Astrocyte (in vitro differentiated cells and primary cell): Measurements from ENCODE around the gene GRB7. TPM values are rescaled to one million over a fixed set of nuclear protein-coding genes. Genes with fewer than 3 reads are reported as not detected.
A peak's percentile ranks its signal among the peaks of the same experiment; 100 is the strongest.

Experiments used
- DNase-seq: peaks from one replicate; pipeline ENCODE4 v3.0.0-alpha.2; 2010; ENCODE audit warnings: low read depth
- FAIRE-seq: peaks from 2 replicates; lab custom pipeline; 2011; peaks lifted over from hg19 to GRCh38; lab: Jason Lieb, UNC
- H2AFZ ChIP-seq: 2 replicates; pipeline ENCODE4 v1.6.0; 2012; ENCODE audit warnings: low read depth, low read length, inconsistent platforms
- H3K27ac ChIP-seq: 2 replicates; pipeline ENCODE4 v1.5.1; 2011; ENCODE audit warnings: low read depth, low read length, inconsistent platforms
- H3K27me3 ChIP-seq: 2 replicates; pipeline ENCODE4 v1.6.0; 2011; ENCODE audit warnings: low read length, inconsistent platforms; ENCODE audit not compliant: insufficient read depth
- H3K36me3 ChIP-seq: 2 replicates; pipeline ENCODE4 v1.5.1; 2011; ENCODE audit warnings: low read length, inconsistent platforms; ENCODE audit not compliant: insufficient read depth
- H3K4me1 ChIP-seq: 2 replicates; pipeline ENCODE4 v1.5.1; 2011; ENCODE audit warnings: low read length, inconsistent platforms; ENCODE audit not compliant: insufficient read depth
- H3K4me2 ChIP-seq: 2 replicates; pipeline ENCODE4 v1.6.0; 2012; ENCODE audit warnings: low read length, inconsistent platforms
- H3K4me3 ChIP-seq: 2 replicates; pipeline ENCODE4 v1.5.1; 2011; ENCODE audit warnings: low read depth, mild to moderate bottlenecking, low read length, inconsistent platforms; ENCODE audit not compliant: insufficient read depth
- H3K79me2 ChIP-seq: 2 replicates; pipeline ENCODE4 v1.6.0; 2012; ENCODE audit warnings: mild to moderate bottlenecking, low read length, inconsistent platforms; ENCODE audit not compliant: insufficient read depth
- H3K9ac ChIP-seq: 2 replicates; pipeline ENCODE4 v1.6.0; 2012; ENCODE audit warnings: mild to moderate bottlenecking, low read length, inconsistent platforms
- H3K9me3 ChIP-seq: 2 replicates; pipeline ENCODE4 v1.5.1; 2012; ENCODE audit warnings: low read depth, mild to moderate bottlenecking, low read length, inconsistent platforms; ENCODE audit not compliant: insufficient read depth
- H4K20me1 ChIP-seq: 2 replicates; pipeline ENCODE4 v1.6.0; 2012; ENCODE audit warnings: low read length, inconsistent platforms; ENCODE audit not compliant: insufficient read depth
- H3K27ac Mint-ChIP-seq: one replicate; pipeline ENCODE4 v1.8.0; 2021; ENCODE audit warnings: mild to moderate bottlenecking, mixed read lengths; ENCODE audit not compliant: unreplicated experiment
- H3K27me3 Mint-ChIP-seq: one replicate; pipeline ENCODE4 v1.8.0; 2021; ENCODE audit warnings: low read depth, mixed read lengths; ENCODE audit not compliant: unreplicated experiment
- H3K36me3 Mint-ChIP-seq: one replicate; pipeline ENCODE4 v1.8.0; 2021; ENCODE audit warnings: low read depth, mixed read lengths; ENCODE audit not compliant: unreplicated experiment
- H3K4me1 Mint-ChIP-seq: one replicate; pipeline ENCODE4 v1.8.0; 2021; ENCODE audit warnings: low read depth, mixed read lengths; ENCODE audit not compliant: unreplicated experiment
- H3K4me3 Mint-ChIP-seq: one replicate; pipeline ENCODE4 v1.8.0; 2021; ENCODE audit warnings: mild to moderate bottlenecking, moderate library complexity, mixed read lengths; ENCODE audit not compliant: unreplicated experiment
- H3K9me3 Mint-ChIP-seq: one replicate; pipeline ENCODE4 v1.8.0; 2021; ENCODE audit warnings: mild to moderate bottlenecking, mixed read lengths; ENCODE audit not compliant: unreplicated experiment
- CTCF ChIP-seq: IDR thresholded peaks from 2 replicates; pipeline ENCODE4 v1.5.1; 2011; ENCODE audit warnings: low read depth, mild to moderate bottlenecking, inconsistent platforms, low read length, moderate library complexity; ENCODE audit not compliant: insufficient read depth
- EZH2 ChIP-seq: IDR thresholded peaks from 2 replicates; pipeline ENCODE4 v1.6.1; 2012; ENCODE audit warnings: mild to moderate bottlenecking, low read length, inconsistent platforms; ENCODE audit not compliant: insufficient read depth
- total RNA-seq: library from RNA; stranded (reverse); gene quantifications from 2 replicates; pipeline ENCODE4 v1.2.1, GENCODE V29; 2021

The GRB7 gene
- total RNA-seq, 1 donor from 2014 or later = 3.3 TPM

- no peak overlapping the region for H3K27ac Mint-ChIP-seq
- DNase-seq (no peak), FAIRE-seq (no peak)
- Histone ChIP-seq H3K4me3 (no peak overlapping the region), H2AFZ (no peak overlapping the region), H3K9me3 (no peaks in the 10 kb centered on the region), H3K27me3 (no peaks in the 10 kb centered on the region), H3K27ac (no peak overlapping the region), H3K4me2 (peak overlapping the region; percentile 93), H3K9ac (no peak overlapping the region), H3K79me2 (peaks cover 66% of the 10 kb centered on the region), H3K36me3 (peaks cover 3% of the 10 kb centered on the region), H3K4me1 (peaks cover 22% of the 10 kb centered on the region), H4K20me1 (peaks cover 64% of the 10 kb centered on the region)
- no peak for TF ChIP-seq CTCF
- no peak for TF ChIP-seq EZH2
- no peaks in the 10 kb centered on the region for H3K27me3 Mint-ChIP-seq
- peaks cover 18% of the 10 kb centered on the region for H3K4me1 Mint-ChIP-seq
- no peaks in the 10 kb centered on the region for H3K9me3 Mint-ChIP-seq
- peak overlapping the region; percentile 92 for H3K4me3 Mint-ChIP-seq
- peaks cover 4% of the 10 kb centered on the region for H3K36me3 Mint-ChIP-seq
Measured at GRCh38 chr17:39701784-39702422, 35.8 kb upstream of the GRB7 start.

- peaks cover 6% of the 10 kb centered on the region for H3K36me3 Mint-ChIP-seq
- Histone ChIP-seq H3K9ac (no peak overlapping the region), H4K20me1 (peaks cover 70% of the 10 kb centered on the region), H3K79me2 (peaks cover 66% of the 10 kb centered on the region), H3K9me3 (no peaks in the 10 kb centered on the region), H3K27ac (no peak overlapping the region), H3K4me1 (peaks cover 22% of the 10 kb centered on the region), H3K4me2 (no peak overlapping the region), H2AFZ (no peak overlapping the region), H3K4me3 (no peak overlapping the region), H3K27me3 (no peaks in the 10 kb centered on the region), H3K36me3 (peaks cover 4% of the 10 kb centered on the region)
- FAIRE-seq (no peak), DNase-seq (no peak)
- no peak overlapping the region for H3K27ac Mint-ChIP-seq
- peak overlapping the region; percentile 17 for H3K4me3 Mint-ChIP-seq
- peaks cover 18% of the 10 kb centered on the region for H3K4me1 Mint-ChIP-seq
- H3K9me3 Mint-ChIP-seq = no peaks in the 10 kb centered on the region
- no peaks in the 10 kb centered on the region for H3K27me3 Mint-ChIP-seq
- TF ChIP-seq CTCF (no peak), EZH2 (no peak)
Measured at GRCh38 chr17:39702901-39703893, 34.5 kb upstream of the GRB7 start.
